ENCODE results near the gene GCFC2. TPM values are rescaled to one million over a fixed set of nuclear protein-coding genes. Genes with fewer than 3 reads are reported as not detected.

GCFC2 gene
- total RNA-seq, 4 donors from 2014 or later, result 25.1 to 52.1 (median 43.0) TPM

- Histone ChIP-seq H3K27me3 (no peaks in the 10 kb centered on the region), H3K27ac (no peak overlapping the region), H3K9me3 (no peaks in the 10 kb centered on the region), H3K36me3 (no peaks in the 10 kb centered on the region), H3K4me1 (no peaks in the 10 kb centered on the region), H3K4me3 (no peak overlapping the region)
- TF ChIP-seq CTCF (IDR thresholded peaks at IDR 0.05) (no peak), POLR2A (IDR thresholded peaks at IDR 0.05) (no peak)
- intact Hi-C loops (cut with DNase I; ENCODE audit: low total_unique reads), result no loop called here
- no peak for DNase-seq
Measured at GRCh38 chr2:75621228-75621627, 89.5 kb downstream of the GCFC2 start.

GRCh38 chr2:75619956-75620740, 90.6 kb downstream of the GCFC2 start:
- no peak for DNase-seq
- intact Hi-C loops (cut with DNase I; ENCODE audit: low total_unique reads), result no loop called here
- no peak overlapping the region for H3K27ac ChIP-seq
- TF ChIP-seq POLR2A (IDR thresholded peaks at IDR 0.05), result no peak
- no peak for TF ChIP-seq CTCF (IDR thresholded peaks at IDR 0.05)
- H3K9me3 ChIP-seq, result no peaks in the 10 kb centered on the region
- H3K36me3 ChIP-seq, result no peaks in the 10 kb centered on the region
- no peaks in the 10 kb centered on the region for H3K27me3 ChIP-seq
- no peaks in the 10 kb centered on the region for H3K4me1 ChIP-seq
- H3K4me3 ChIP-seq, result no peak overlapping the region

- no peak for TF ChIP-seq POLR2A (IDR thresholded peaks at IDR 0.05)
- no peak for TF ChIP-seq CTCF (IDR thresholded peaks at IDR 0.05)
- H3K27ac ChIP-seq, result no peak overlapping the region
- DNase-seq, result no peak
- intact Hi-C loops (cut with DNase I; ENCODE audit: low total_unique reads), result no loop called here
- H3K27me3 ChIP-seq, result no peaks in the 10 kb centered on the region
- no peak overlapping the region for H3K4me3 ChIP-seq
- H3K36me3 ChIP-seq, result no peaks in the 10 kb centered on the region
- no peaks in the 10 kb centered on the region for H3K9me3 ChIP-seq
- no peaks in the 10 kb centered on the region for H3K4me1 ChIP-seq
Measured at GRCh38 chr2:75616933-75617332, 93.8 kb downstream of the GCFC2 start.

- H3K4me3 ChIP-seq, result no peak overlapping the region
- H3K27ac ChIP-seq, result no peak overlapping the region
- TF ChIP-seq POLR2A (IDR thresholded peaks at IDR 0.05) (no peak), CTCF (IDR thresholded peaks at IDR 0.05) (no peak)
- no peak for DNase-seq
- no peaks in the 10 kb centered on the region for H3K9me3 ChIP-seq
- no peaks in the 10 kb centered on the region for H3K27me3 ChIP-seq
- H3K36me3 ChIP-seq, result no peaks in the 10 kb centered on the region
- no peaks in the 10 kb centered on the region for H3K4me1 ChIP-seq
- intact Hi-C loops (cut with DNase I; ENCODE audit: low total_unique reads), result no loop called here
Measured at GRCh38 chr2:75616406-75616805, 94.3 kb downstream of the GCFC2 start.

- no peaks in the 10 kb centered on the region for H3K4me1 ChIP-seq
- TF ChIP-seq CTCF (IDR thresholded peaks at IDR 0.05) (no peak), POLR2A (IDR thresholded peaks at IDR 0.05) (no peak)
- no peak overlapping the region for H3K4me3 ChIP-seq
- no peak overlapping the region for H3K27ac ChIP-seq
- no peaks in the 10 kb centered on the region for H3K36me3 ChIP-seq
- no peak for DNase-seq
- H3K27me3 ChIP-seq, result no peaks in the 10 kb centered on the region
- no peaks in the 10 kb centered on the region for H3K9me3 ChIP-seq
- intact Hi-C loops (cut with DNase I; ENCODE audit: low total_unique reads), result no loop called here
Measured at GRCh38 chr2:75614162-75614651, 96.5 kb downstream of the GCFC2 start.

Data from uterus (tissue), 4 donors.